Loucy (cell line): ENCODE data around the gene IL16.

Experiments used
- H2AFZ ChIP-seq: fragments of 200-600 bp; sonication (generic); 2 replicates; pipeline ENCODE4 v1.6.0; 2016; ENCODE audit warnings: antibody characterized with exemption, mild to moderate bottlenecking, low read length, moderate library complexity
- H3F3A ChIP-seq: fragments of 200-600 bp; 2 replicates; pipeline ENCODE4 v1.6.0; 2016; ENCODE audit warnings: antibody characterized with exemption, low read depth, mild to moderate bottlenecking
- H3K27me3 ChIP-seq: fragments of 200-600 bp; sonication (generic); 2 replicates; pipeline ENCODE4 v1.6.1; 2014; ENCODE audit warnings: low read length, mild to moderate bottlenecking; ENCODE audit not compliant: insufficient read depth, poor library complexity, severe bottlenecking
- H3K36me3 ChIP-seq: fragments of 200-600 bp; sonication (generic); 2 replicates; pipeline ENCODE4 v1.6.1; 2016; ENCODE audit warnings: low read length; ENCODE audit not compliant: insufficient read depth
- H3K4me1 ChIP-seq: fragments of 200-600 bp; sonication (generic); 2 replicates; pipeline ENCODE4 v1.5.1; 2014; ENCODE audit warnings: low read length, mild to moderate bottlenecking; ENCODE audit not compliant: insufficient read depth, poor library complexity, severe bottlenecking
- H3K4me2 ChIP-seq: fragments of 200-600 bp; sonication (generic); 2 replicates; pipeline ENCODE4 v1.6.0; 2014; ENCODE audit warnings: antibody characterized with exemption, low read length, low read depth, mild to moderate bottlenecking; ENCODE audit not compliant: poor library complexity, severe bottlenecking
- H3K4me3 ChIP-seq: fragments of 200-600 bp; sonication (generic); 2 replicates; pipeline ENCODE4 v1.5.1; 2014; ENCODE audit warnings: low read length, mild to moderate bottlenecking, mixed read lengths; ENCODE audit not compliant: poor library complexity, severe bottlenecking
- H3K79me2 ChIP-seq: fragments of 200-600 bp; sonication (generic); 2 replicates; pipeline ENCODE4 v1.6.1; 2014; ENCODE audit warnings: low read length; ENCODE audit not compliant: insufficient read depth
- H3K9ac ChIP-seq: fragments of 200-600 bp; sonication (generic); 2 replicates; pipeline ENCODE4 v1.6.0; 2014; ENCODE audit warnings: mild to moderate bottlenecking, low read depth, low read length, moderate library complexity; ENCODE audit not compliant: poor library complexity, severe bottlenecking
- H3K9me2 ChIP-seq: fragments of 200-600 bp; sonication (generic); replicated peaks from 2 replicates; pipeline ENCODE4 v1.6.1; 2016; ENCODE audit warnings: low read depth, low read length, mixed read lengths
- H3K9me3 ChIP-seq: fragments of 200-600 bp; sonication (generic); 2 replicates; pipeline ENCODE4 v1.6.1; 2014; ENCODE audit warnings: mild to moderate bottlenecking, antibody characterized with exemption, low read length, low read depth; ENCODE audit not compliant: insufficient read depth
- H4K20me1 ChIP-seq: fragments of 200-600 bp; sonication (generic); 2 replicates; pipeline ENCODE4 v1.6.0; 2014; ENCODE audit warnings: antibody characterized with exemption, low read length, mild to moderate bottlenecking; ENCODE audit not compliant: insufficient read depth, poor library complexity, severe bottlenecking
- EZH2phosphoT487 ChIP-seq: fragments of 200-600 bp; IDR thresholded peaks from 2 replicates; pipeline ENCODE4 v1.6.1; 2018; ENCODE audit warnings: antibody characterized with exemption, mild to moderate bottlenecking, moderate library complexity, borderline replicate concordance
- TF ChIP-seq, protein P1 (sequence below): fragments of 200-600 bp; sonication (generic); conservative IDR thresholded peaks from 2 replicates; pipeline ENCODE4 v1.5.1; 2014; ENCODE audit warnings: mild to moderate bottlenecking, antibody characterized with exemption, low read length

The IL16 gene

DNA sequence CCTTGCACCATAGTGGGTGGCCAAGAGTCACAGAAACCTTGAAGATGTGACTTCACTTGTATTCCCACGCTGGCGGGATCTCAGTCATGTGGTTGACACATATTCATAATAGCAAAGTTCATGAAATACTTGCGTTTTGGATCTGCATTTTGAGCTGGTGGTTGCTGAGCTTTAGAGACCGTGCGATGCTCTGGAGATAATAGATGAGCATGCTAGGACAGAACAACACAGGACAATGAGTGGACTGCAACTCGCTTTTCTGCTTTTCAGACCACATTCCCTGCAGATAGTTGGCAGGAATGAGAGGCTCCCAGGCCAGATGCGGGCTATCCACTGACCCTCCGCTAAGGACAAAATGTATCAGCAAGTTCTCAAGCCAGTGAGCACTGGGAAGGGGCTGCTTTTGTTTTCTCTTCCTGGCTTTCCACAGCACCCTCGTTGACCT lies 141.1 kb downstream of the IL16 start:
- Histone ChIP-seq H3K4me1 (peaks cover 4% of the 10 kb centered on the region), H3K27me3 (no peaks in the 10 kb centered on the region), H3K36me3 (no peaks in the 10 kb centered on the region), H3K4me2 (no peak overlapping the region), H3F3A (no peaks in the 10 kb centered on the region), H3K79me2 (no peaks in the 10 kb centered on the region), H4K20me1 (no peaks in the 10 kb centered on the region), H3K4me3 (no peak overlapping the region), H3K9me2 (no peaks in the 10 kb centered on the region), H2AFZ (no peak overlapping the region), H3K9ac (no peak overlapping the region), H3K9me3 (no peaks in the 10 kb centered on the region)
- no peak for TF ChIP-seq EZH2phosphoT487
- TF ChIP-seq, protein P1, sequence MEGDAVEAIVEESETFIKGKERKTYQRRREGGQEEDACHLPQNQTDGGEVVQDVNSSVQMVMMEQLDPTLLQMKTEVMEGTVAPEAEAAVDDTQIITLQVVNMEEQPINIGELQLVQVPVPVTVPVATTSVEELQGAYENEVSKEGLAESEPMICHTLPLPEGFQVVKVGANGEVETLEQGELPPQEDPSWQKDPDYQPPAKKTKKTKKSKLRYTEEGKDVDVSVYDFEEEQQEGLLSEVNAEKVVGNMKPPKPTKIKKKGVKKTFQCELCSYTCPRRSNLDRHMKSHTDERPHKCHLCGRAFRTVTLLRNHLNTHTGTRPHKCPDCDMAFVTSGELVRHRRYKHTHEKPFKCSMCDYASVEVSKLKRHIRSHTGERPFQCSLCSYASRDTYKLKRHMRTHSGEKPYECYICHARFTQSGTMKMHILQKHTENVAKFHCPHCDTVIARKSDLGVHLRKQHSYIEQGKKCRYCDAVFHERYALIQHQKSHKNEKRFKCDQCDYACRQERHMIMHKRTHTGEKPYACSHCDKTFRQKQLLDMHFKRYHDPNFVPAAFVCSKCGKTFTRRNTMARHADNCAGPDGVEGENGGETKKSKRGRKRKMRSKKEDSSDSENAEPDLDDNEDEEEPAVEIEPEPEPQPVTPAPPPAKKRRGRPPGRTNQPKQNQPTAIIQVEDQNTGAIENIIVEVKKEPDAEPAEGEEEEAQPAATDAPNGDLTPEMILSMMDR, result no peak

DNA sequence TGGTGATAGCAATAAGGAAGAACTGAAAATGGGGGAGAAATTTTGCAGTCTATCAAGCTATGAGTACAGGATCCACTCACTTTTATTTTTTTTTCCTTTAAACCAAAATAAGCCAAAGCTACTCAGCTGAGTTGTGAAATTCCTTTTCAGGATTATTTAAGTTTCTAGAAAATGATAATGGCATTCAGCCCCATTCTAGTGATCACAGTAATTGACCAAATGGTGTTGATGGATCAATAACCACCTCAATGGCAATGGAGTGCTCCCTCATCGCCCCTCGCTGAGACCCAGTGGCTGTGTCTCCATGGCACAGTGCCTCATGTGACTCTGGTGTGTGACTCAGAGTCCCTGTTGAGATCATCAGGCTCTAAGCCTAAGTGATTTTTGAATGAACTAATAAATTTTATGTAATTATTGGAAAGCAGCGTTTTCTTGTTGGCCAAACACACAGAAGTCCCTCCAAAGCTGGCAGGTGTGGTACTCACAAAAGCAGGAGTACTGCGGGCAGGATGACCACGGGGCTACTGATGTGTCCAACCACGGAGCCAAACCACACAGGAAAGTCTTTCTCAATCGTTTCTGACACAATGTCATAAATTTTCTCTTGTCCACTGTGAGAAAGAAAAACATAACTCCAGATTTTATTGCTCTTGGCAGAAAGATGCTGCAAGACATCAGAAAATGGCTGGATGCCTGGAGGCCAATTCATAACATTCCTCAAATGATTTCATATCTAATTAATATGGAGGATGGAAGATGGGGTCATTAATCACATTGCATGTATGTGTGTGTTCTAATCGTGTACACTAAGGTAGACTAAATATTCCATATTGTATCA lies 141.7 kb downstream of the IL16 start:
- Histone ChIP-seq H3K9ac (no peak overlapping the region), H3K4me3 (no peak overlapping the region), H3F3A (no peaks in the 10 kb centered on the region), H2AFZ (no peak overlapping the region), H3K27me3 (no peaks in the 10 kb centered on the region), H4K20me1 (no peaks in the 10 kb centered on the region), H3K9me3 (no peaks in the 10 kb centered on the region), H3K4me1 (peaks cover 4% of the 10 kb centered on the region), H3K79me2 (no peaks in the 10 kb centered on the region), H3K36me3 (no peaks in the 10 kb centered on the region), H3K4me2 (no peak overlapping the region), H3K9me2 (no peaks in the 10 kb centered on the region)
- TF ChIP-seq, protein P1, result no peak
- no peak for TF ChIP-seq EZH2phosphoT487

DNA sequence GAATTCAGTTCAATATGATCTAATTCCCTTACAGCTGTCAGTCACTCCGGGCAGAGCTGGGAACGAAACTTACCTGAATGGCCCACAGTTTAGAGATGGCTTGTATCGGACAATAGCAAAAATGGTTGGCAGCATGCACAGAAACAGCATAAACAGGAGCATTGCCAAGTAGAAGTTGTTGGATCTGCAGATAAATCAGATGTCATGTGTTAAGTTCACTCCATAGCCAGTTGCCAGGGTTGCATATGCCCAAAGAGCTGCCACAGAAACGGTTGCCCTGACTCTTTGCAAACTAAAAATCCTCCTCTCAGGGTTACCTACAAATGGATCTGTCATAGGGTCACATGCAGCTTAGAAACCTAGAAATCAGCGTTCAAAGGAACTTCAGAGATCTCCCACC lies 142.6 kb downstream of the IL16 start:
- no peak overlapping the region for H2AFZ ChIP-seq
- no peaks in the 10 kb centered on the region for H3K9me3 ChIP-seq
- H4K20me1 ChIP-seq, result no peaks in the 10 kb centered on the region
- H3K4me2 ChIP-seq, result no peak overlapping the region
- TF ChIP-seq, protein P1, result no peak
- no peak for TF ChIP-seq EZH2phosphoT487
- H3K36me3 ChIP-seq, result no peaks in the 10 kb centered on the region
- H3K4me1 ChIP-seq, result peaks cover 4% of the 10 kb centered on the region
- H3K4me3 ChIP-seq, result no peak overlapping the region
- H3F3A ChIP-seq, result no peaks in the 10 kb centered on the region
- no peaks in the 10 kb centered on the region for H3K27me3 ChIP-seq
- no peak overlapping the region for H3K9ac ChIP-seq
- H3K79me2 ChIP-seq, result no peaks in the 10 kb centered on the region
- no peaks in the 10 kb centered on the region for H3K9me2 ChIP-seq
